ENCODE data around the gene RANBP9. TPM values are rescaled to one million over a fixed set of nuclear protein-coding genes. Genes with fewer than 3 reads are reported as not detected.

Gene RANBP9
- total and polyA plus RNA-seq, 8 donors = 13.1 to 51.4 (median 19.8) TPM

DNA sequence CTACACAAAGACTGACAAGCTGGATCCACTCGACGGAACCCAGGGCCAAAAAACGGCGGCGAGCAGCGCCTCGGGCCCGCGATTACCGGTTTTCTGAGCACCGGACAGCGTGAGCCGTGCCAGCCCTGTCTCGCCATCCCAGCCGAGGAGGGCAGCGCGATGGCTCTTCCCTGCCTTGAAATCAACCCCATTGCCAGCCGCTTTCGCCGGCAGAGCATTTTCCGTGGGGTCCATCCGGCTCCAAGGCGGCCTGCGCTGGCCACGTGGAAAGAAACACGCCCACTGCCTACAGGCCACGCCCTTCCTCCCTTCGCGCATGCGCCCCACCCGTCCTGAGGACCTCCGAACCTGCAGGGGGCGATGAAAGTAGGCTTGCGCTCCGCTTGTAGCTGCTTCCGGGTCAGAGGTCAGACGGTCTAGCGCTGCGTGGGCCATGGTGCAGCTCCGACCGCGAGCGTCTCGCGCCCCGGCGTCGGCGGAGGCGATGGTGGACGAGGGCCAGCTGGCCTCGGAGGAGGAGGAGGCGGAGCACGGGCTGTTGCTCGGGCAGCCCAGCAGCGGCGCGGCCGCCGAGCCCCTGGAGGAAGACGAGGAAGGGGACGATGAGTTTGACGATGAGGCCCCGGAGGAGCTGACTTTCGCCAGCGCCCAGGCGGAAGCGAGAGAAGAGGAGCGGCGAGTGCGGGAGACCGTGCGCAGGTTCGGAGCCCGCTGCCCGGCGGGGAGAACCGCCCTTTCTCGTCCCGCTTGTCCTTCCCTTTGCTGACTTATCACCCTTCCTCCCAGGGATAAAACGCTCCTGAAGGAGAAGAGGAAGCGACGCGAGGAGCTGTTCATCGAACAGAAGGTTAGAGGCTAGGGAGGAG, 96.5 kb downstream of the RANBP9 start, which contains the start of gene NOL7:
NOL7 (plus strand) TSS at position 410 of the 866 bp plus-strand sequence; CDS start at position 434, 24 bp downstream.
- Histone ChIP-seq H3K9me3 (no peaks in the 10 kb centered on the region), H3K27me3 (no peaks in the 10 kb centered on the region), H3K4me3 (peak within 1 kb of the TSS; percentile 67 to 88 (median 86)), H3K4me1 (peaks cover 19 to 38% (median 31%) of the 10 kb centered on the region in 4 donors), H3K27ac (peak within 1 kb of the TSS; percentile 83 to 93 (median 91)), H3K36me3 (peaks cover 13 to 40% (median 31%) of the 10 kb centered on the region in 4 donors)
- 0 to 1% (median 1%) methylated on average over 50 to 85 of the region's 85 CpGs for WGBS, 5 donors
- TF ChIP-seq POLR2AphosphoS5 (IDR thresholded peaks at IDR 0.05) (peak; percentile 97 to 100 (median 97)), POLR2A (IDR thresholded peaks at IDR 0.05) (peak in 1 of 4 donors; percentile 52), CTCF (IDR thresholded peaks at IDR 0.05) (peak in 5 of 7 experiments; percentile 72 to 98 (median 91)), EP300 (IDR thresholded peaks at IDR 0.05) (no peak)
- intact Hi-C loops (cut with DNase I; ENCODE audit: low total_unique reads) = no loop called here
- peak; percentile 97 to 99 for DNase-seq

- Histone ChIP-seq H3K27me3 (no peaks in the 10 kb centered on the region), H3K4me3 (peak overlapping the region; percentile 67 to 88 (median 86)), H3K36me3 (peaks cover 9 to 31% (median 24%) of the 10 kb centered on the region in 4 donors), H3K27ac (peak overlapping the region; percentile 83 to 93 (median 91)), H3K4me1 (peaks cover 19 to 38% (median 31%) of the 10 kb centered on the region in 4 donors), H3K9me3 (no peaks in the 10 kb centered on the region)
- 4 to 14% (median 4%) methylated on average over 13 to 38 of the region's 38 CpGs for WGBS, 5 donors
- DNase-seq = peak; percentile 50 to 75
- intact Hi-C loops (cut with DNase I; ENCODE audit: low total_unique reads) = no loop called here
- no peak for TF ChIP-seq POLR2A (IDR thresholded peaks at IDR 0.05)
These were observed 97.3 kb downstream of the RANBP9 start for GRCh38 chr6:13614126-13614925.

DNA sequence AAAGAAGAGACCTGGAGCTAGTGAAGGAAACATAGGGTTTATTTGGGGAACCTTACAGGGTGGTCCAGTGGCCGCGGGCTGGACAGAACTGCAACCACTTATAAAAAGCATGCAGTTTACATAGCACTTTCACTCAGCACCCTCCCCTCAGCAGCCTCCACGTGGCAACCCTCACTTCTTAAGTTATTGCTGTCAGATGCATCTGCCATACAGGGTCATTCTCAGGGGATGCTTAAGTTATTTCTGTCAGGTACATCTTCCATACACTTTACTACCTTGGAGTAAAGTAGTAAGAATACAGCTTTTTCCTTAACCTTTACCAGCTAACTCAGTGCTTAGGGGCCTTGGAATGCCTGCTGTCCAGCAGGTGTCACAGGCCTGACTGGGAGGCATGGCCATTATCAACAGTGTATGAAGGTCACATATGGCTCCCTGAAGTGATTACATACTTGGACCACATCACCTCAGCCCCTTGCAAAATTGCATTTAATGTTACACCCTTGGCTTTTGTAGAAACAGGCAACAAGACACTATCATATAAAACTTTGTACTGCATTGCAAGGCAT, 98.5 kb downstream of the RANBP9 start:
- Histone ChIP-seq H3K27ac (no peak overlapping the region), H3K27me3 (no peaks in the 10 kb centered on the region), H3K9me3 (no peaks in the 10 kb centered on the region), H3K36me3 (peaks cover 0 to 19% (median 12%) of the 10 kb centered on the region in 4 donors), H3K4me3 (no peak overlapping the region), H3K4me1 (peaks cover 19 to 38% (median 31%) of the 10 kb centered on the region in 4 donors)
- TF ChIP-seq POLR2AphosphoS5 (IDR thresholded peaks at IDR 0.05) (no peak), POLR2A (IDR thresholded peaks at IDR 0.05) (no peak), EP300 (IDR thresholded peaks at IDR 0.05) (no peak), CTCF (IDR thresholded peaks at IDR 0.05) (no peak)
- intact Hi-C loops (cut with DNase I; ENCODE audit: low total_unique reads) = no loop called here
- WGBS, 5 donors = 60 to 88% (median 67%) methylated on average over 3 of the region's 3 CpGs
- DNase-seq = no peak

- Histone ChIP-seq H3K9me3 (no peaks in the 10 kb centered on the region), H3K4me1 (peaks cover 15 to 28% (median 21%) of the 10 kb centered on the region in 4 donors), H3K36me3 (peaks cover 0 to 5% (median 4%) of the 10 kb centered on the region in 4 donors), H3K4me3 (no peak overlapping the region), H3K27me3 (no peaks in the 10 kb centered on the region), H3K27ac (peak overlapping the region in 2 of 5 donors; percentile 6 to 10)
- no peak for DNase-seq
- intact Hi-C loops (cut with DNase I; ENCODE audit: low total_unique reads) = no loop called here
- WGBS, 5 donors = 27 to 55% (median 35%) methylated on average over 4 of the region's 4 CpGs
- no peak for TF ChIP-seq CTCF (IDR thresholded peaks at IDR 0.05)
- no peak for TF ChIP-seq POLR2A (IDR thresholded peaks at IDR 0.05)
- TF ChIP-seq POLR2AphosphoS5 (IDR thresholded peaks at IDR 0.05) = no peak
- no peak for TF ChIP-seq EP300 (IDR thresholded peaks at IDR 0.05)
These were observed 99.9 kb downstream of the RANBP9 start for GRCh38 chr6:13611715-13612114.
